Memory B cell (primary cell): ENCODE data around the gene COL25A1.

Experiments used
- ATAC-seq: fragments of 150-1000 bp; cut with Tn5 transposase; 2 replicates; pipeline ENCODE4 v1.10.0; 2021; ENCODE audit warnings: low read depth, mild to moderate bottlenecking, moderate library complexity
- DNase-seq, 2 donors: peaks; one replicate each; pipeline ENCODE4 v3.0.0; 2022; ENCODE audit warnings: low spot score in 2 of 2
- H3K27ac Mint-ChIP-seq: one replicate; pipeline ENCODE4 v1.8.0; 2022; ENCODE audit warnings: mild to moderate bottlenecking, moderate library complexity, mixed read lengths
- H3K27me3 Mint-ChIP-seq: one replicate; pipeline ENCODE4 v1.8.0; 2022; ENCODE audit warnings: mixed read lengths
- H3K36me3 Mint-ChIP-seq: one replicate; pipeline ENCODE4 v1.8.0; 2022; ENCODE audit warnings: mild to moderate bottlenecking, mixed read lengths
- H3K4me1 Mint-ChIP-seq: one replicate; pipeline ENCODE4 v1.8.0; 2022; ENCODE audit warnings: mixed read lengths
- H3K4me3 Mint-ChIP-seq: one replicate; pipeline ENCODE4 v1.8.0; 2022; ENCODE audit warnings: mild to moderate bottlenecking, moderate library complexity, mixed read lengths
- H3K9me3 Mint-ChIP-seq: one replicate; pipeline ENCODE4 v1.8.0; 2022; ENCODE audit warnings: mixed read lengths

Gene COL25A1

DNA sequence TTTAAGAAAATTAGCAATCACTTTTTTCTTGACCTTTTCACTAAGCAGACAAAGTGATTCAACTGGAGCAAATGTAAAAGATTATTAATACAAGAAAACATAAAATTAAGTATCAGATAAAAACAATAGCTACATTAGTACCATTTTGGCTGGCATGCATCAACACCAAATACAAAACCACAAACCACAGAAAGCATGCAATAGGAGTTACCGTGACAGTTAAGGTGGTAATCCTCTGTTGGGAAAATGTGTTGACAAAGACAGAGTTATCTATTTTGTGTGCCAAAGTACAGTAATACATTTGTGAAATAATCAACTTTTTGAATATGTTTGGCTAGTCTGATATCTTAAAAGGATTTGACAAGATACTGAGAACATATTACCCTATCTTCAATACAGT lies 449.8 kb downstream of the COL25A1 start:
- Mint-ChIP-seq H3K27ac (no peak overlapping the region), H3K27me3 (no peaks in the 10 kb centered on the region), H3K4me1 (no peaks in the 10 kb centered on the region), H3K36me3 (no peaks in the 10 kb centered on the region), H3K9me3 (no peaks in the 10 kb centered on the region), H3K4me3 (no peak overlapping the region)
- ATAC-seq (no peak), DNase-seq (no peak)

DNA sequence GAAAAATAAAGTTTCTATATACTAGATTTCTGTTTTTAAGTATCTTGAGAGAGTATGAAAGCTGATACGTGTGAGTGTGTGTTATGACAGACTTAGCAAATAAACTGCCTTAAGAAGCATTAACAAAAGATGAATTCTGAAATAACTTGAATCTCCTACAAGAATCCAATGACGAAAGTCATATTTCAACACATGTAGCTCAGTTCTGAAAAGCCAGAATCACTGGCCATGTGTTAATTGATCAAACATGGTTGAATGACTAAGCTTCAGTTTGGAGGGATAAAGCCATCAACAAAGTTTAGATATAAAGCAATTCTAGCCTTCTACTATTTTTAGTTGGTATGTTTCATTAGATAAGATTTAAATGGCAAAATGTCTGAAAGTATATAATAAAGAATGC lies 451.1 kb downstream of the COL25A1 start:
- no peaks in the 10 kb centered on the region for H3K4me1 Mint-ChIP-seq
- H3K4me3 Mint-ChIP-seq = no peak overlapping the region
- H3K27ac Mint-ChIP-seq = no peak overlapping the region
- no peak for ATAC-seq
- H3K9me3 Mint-ChIP-seq = no peaks in the 10 kb centered on the region
- H3K36me3 Mint-ChIP-seq = no peaks in the 10 kb centered on the region
- peaks cover 1% of the 10 kb centered on the region for H3K27me3 Mint-ChIP-seq
- DNase-seq = no peak

DNA sequence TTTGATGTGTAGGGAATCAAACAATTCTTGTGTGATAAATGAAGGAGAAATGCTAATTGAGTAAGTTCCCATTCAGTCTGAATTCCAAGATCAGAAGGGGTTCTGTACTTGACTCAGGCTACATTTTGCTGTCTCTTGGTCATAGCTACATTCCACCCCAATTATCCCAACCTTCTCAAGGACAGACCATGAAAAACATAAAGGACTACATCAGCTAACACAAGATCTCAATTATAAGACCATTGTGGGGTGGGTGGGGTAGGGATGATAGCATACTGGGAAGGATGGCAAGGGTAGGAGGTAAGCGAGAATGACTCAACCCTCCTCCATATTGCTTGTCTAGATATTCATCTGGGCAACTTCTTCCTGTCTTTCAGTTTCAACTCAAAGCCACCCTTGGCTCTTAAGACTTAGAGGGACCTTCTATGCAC lies 452.2 kb downstream of the COL25A1 start:
- no peak for ATAC-seq

DNA sequence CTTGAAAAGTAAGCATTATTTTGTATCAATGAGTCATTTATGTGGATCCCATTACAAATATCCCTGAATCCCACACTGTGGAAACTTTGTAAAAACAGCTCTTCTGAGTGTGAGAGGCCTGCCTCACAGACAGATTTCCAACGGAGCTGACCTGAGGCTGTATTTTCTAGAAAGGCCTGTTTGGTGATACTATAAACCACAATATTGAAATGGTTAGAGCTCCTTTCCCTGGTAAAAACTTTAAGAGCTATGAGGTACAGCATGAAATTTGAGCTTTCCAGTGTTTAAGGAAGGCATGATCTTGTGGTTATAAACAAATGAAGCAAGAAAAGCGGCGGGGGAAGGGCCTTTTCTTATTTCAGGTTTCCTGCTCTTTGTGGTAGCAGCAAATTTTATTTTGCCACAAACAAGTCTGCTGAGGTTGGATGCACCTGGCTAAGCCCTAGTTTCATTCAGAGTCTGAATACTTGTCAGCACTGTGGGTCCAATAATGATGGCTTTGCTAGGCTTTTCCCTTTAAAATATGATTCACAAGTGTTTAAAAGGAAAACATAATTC lies 452.8 kb downstream of the COL25A1 start:
- Mint-ChIP-seq H3K9me3 (no peaks in the 10 kb centered on the region), H3K27ac (no peak overlapping the region), H3K27me3 (peaks cover 1% of the 10 kb centered on the region), H3K4me3 (no peak overlapping the region), H3K36me3 (no peaks in the 10 kb centered on the region), H3K4me1 (no peaks in the 10 kb centered on the region)
- DNase-seq = no peak
- ATAC-seq = no peak

More for the DNA sequence above, 452.2 kb downstream of the COL25A1 start:
- Mint-ChIP-seq H3K4me1 (no peaks in the 10 kb centered on the region), H3K36me3 (no peaks in the 10 kb centered on the region), H3K27me3 (peaks cover 1% of the 10 kb centered on the region), H3K27ac (no peak overlapping the region), H3K9me3 (no peaks in the 10 kb centered on the region), H3K4me3 (no peak overlapping the region)
- no peak for DNase-seq

DNA sequence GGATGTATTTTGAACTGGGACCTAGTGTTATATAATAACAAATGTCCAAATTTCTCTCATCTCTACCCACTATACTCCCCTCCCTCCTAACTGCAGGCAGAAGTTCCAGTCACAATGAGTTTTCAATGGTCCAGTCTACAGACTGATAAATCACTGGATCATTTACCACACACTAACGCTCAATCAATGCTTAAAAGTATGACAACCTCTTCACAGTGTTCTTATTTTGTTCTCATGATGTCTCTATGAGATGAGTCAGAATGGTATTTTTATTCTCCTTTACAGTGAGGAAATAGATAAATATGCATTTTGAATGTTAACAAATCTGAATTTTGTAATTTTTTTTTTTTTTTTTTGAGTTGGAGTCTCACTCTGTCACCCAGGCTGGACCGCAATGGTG lies 455.9 kb downstream of the COL25A1 start:
- H3K4me1 Mint-ChIP-seq = no peaks in the 10 kb centered on the region
- ATAC-seq (no peak), DNase-seq (no peak)
- H3K4me3 Mint-ChIP-seq = no peak overlapping the region
- H3K27me3 Mint-ChIP-seq = peaks cover 1% of the 10 kb centered on the region
- H3K27ac Mint-ChIP-seq = no peak overlapping the region
- no peaks in the 10 kb centered on the region for H3K36me3 Mint-ChIP-seq
- no peaks in the 10 kb centered on the region for H3K9me3 Mint-ChIP-seq

DNA sequence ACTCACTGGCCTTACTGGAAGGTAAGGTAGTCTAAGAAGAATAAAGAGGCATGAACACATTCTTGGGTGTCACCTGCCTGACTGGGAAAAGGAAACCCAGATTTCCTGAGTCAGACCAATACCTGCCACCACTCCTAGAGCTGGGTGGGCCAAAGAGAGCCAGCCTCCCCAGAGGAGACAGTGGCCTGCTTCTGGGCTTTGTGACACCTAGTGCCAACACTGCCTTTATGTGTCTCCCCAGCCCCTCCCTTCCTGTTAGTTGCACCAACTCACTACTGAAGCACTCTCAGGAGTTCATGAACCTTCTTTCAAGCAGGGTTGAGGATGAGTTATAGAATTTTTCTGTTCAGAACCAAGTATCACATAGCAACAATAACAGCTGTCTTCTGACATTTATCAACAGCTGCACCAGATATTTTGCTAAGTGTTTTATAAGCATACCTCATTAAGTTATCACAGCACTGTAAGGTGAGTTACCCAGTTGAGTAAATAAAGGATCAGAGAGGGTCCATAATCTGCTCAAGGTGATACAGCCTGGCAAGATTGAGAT lies 462.0 kb downstream of the COL25A1 start:
- no peaks in the 10 kb centered on the region for H3K9me3 Mint-ChIP-seq
- no peaks in the 10 kb centered on the region for H3K36me3 Mint-ChIP-seq
- no peak for ATAC-seq
- no peaks in the 10 kb centered on the region for H3K27me3 Mint-ChIP-seq
- DNase-seq = no peak
- H3K4me3 Mint-ChIP-seq = no peak overlapping the region
- H3K4me1 Mint-ChIP-seq = no peaks in the 10 kb centered on the region
- H3K27ac Mint-ChIP-seq = no peak overlapping the region

DNA sequence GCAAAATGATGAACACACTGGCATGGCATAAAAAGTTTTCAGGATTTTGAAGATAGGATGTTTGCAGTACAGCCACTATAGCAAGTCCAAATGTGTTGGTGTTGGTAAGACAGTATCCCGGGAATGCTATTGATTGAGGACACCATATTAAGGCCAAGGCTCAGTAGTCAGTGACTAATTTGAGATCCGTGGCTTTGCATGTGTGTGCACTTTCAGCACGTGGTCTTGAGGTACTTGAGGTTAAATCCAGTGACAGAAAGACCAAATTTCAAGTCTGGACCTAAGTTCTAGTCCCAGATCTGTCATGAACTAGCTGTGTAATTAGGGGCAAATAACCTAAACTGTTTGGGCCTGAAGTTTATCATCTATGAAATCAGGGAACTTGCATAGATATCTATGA lies 463.1 kb downstream of the COL25A1 start:
- DNase-seq (no peak), ATAC-seq (no peak)
- Mint-ChIP-seq H3K9me3 (no peaks in the 10 kb centered on the region), H3K27me3 (no peaks in the 10 kb centered on the region), H3K27ac (no peak overlapping the region), H3K4me1 (no peaks in the 10 kb centered on the region), H3K4me3 (no peak overlapping the region), H3K36me3 (no peaks in the 10 kb centered on the region)

DNA sequence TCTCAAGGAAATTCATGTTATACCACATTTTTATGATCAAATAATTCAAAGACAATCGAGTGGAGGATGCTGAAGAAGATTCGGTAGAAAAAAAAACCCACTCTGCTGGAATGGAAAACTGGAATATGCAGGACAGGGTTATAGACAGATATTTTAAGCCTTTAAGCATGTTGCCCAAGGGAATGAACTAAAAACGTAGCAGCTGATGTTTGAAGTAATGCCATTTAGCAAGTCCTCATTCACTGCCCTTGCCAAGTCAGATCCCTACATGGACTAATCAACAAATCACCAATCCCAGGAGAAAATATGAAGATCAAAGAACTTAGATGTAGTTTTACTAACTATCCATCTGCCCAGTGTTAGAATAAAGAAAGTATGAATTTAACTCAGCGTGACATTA lies 464.0 kb downstream of the COL25A1 start:
- no peak for DNase-seq
- H3K9me3 Mint-ChIP-seq = no peaks in the 10 kb centered on the region
- no peaks in the 10 kb centered on the region for H3K4me1 Mint-ChIP-seq
- H3K36me3 Mint-ChIP-seq = no peaks in the 10 kb centered on the region
- no peak overlapping the region for H3K27ac Mint-ChIP-seq
- no peak for ATAC-seq
- no peaks in the 10 kb centered on the region for H3K27me3 Mint-ChIP-seq
- no peak overlapping the region for H3K4me3 Mint-ChIP-seq

DNA sequence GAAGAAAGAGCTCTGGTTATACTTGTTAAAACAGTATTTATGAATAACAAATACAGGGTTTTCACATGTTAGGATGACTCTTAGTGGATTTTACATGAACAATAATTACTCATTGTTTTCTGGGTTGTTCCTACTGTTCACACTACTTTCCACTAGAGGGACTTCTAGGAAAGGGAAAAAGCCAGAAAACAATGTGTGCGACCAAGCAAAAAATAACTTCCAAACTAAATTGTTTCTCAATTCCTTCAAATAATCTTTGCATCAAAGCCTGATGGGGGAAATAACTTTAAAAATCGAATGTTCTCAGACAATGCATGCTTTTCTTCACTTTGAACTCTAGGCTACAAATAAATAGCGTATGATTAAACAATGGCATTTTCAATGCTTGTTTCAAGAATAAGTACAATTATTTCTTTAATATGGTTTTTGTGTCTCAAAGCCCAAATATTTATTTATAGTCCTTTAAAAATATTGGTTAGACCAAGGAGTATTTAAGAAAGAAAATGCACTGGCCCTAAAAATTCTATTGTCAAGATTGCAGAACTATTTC lies 467.5 kb downstream of the COL25A1 start:
- Mint-ChIP-seq H3K9me3 (no peaks in the 10 kb centered on the region), H3K27ac (no peak overlapping the region), H3K4me3 (no peak overlapping the region), H3K4me1 (no peaks in the 10 kb centered on the region), H3K27me3 (no peaks in the 10 kb centered on the region), H3K36me3 (no peaks in the 10 kb centered on the region)
- ATAC-seq (no peak), DNase-seq (no peak)

DNA sequence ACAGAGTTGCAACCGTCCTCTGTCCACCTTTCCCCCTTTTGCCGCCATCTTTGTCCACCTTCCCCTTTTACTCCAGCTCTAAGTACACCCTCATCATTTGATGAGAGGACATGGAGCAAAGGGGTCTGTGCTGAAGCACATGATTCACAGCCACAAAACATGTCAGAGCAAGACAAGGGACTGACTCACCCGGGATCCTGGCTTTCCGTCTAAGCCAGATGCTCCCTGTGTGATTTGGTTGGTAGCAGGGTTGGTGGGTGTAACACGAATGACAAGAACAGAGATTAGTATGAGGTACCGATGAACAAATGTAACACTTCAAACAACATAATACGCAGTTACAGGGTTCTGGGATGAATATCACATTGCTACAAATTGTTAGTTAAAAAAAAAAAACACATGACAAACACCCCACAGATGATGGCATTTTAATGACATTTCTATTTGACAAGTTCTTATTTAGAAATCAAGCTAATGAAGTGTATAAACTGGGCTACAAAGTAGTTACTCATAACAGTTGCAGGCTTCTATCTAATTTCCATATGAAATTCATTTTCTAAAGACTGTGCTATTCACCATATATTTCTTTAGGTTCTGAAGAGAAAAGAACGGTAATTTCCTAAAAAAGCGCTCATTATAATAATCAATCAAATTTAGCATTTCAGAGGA lies 468.2 kb downstream of the COL25A1 start:
- H3K4me1 Mint-ChIP-seq = no peaks in the 10 kb centered on the region
- H3K9me3 Mint-ChIP-seq = no peaks in the 10 kb centered on the region
- DNase-seq = no peak
- no peaks in the 10 kb centered on the region for H3K36me3 Mint-ChIP-seq
- H3K27me3 Mint-ChIP-seq = no peaks in the 10 kb centered on the region
- H3K27ac Mint-ChIP-seq = no peak overlapping the region
- H3K4me3 Mint-ChIP-seq = no peak overlapping the region
- ATAC-seq = no peak

DNA sequence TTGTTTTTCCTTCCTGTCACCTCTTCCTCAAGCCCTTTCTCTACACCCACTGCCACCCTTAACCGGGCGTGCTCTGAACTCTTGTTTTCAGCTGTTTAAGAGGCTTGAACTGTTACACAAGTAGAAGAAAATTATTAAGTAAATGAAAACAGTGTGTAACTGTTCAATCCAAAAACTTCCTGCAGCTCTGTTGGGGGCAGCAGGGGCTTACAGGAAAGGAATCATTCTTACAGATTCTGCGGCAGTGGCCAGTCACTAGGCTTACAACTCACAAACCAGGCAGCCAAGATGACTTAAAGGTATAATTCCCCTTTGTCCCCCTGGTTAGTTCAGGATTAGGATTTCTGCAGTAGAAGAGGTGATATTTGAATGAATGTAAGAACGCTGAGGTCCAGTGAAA lies 469.4 kb downstream of the COL25A1 start:
- H3K27me3 Mint-ChIP-seq = no peaks in the 10 kb centered on the region
- DNase-seq = no peak
- no peaks in the 10 kb centered on the region for H3K36me3 Mint-ChIP-seq
- no peaks in the 10 kb centered on the region for H3K4me1 Mint-ChIP-seq
- no peak overlapping the region for H3K27ac Mint-ChIP-seq
- H3K4me3 Mint-ChIP-seq = no peak overlapping the region
- H3K9me3 Mint-ChIP-seq = no peaks in the 10 kb centered on the region
- ATAC-seq = no peak

DNA sequence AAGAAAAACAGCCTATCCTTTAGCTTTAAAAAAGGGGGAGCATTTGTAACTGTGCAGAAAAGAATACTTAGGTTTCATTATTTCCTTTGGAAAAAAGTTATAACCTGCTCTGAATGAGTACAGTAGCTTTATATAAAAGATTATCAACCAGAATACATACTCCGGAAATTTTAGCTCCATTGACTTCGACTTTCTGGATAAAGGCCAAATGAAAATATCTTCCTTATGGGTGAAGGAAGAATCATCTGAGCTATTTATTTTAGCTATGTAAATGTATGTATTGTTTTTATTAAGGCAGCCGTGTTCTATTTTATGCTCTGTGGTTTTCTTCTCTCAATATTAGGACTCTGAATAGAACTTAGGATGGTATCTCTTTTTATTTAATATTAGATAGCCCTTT lies 470.6 kb downstream of the COL25A1 start:
- no peaks in the 10 kb centered on the region for H3K9me3 Mint-ChIP-seq
- H3K27me3 Mint-ChIP-seq = no peaks in the 10 kb centered on the region
- H3K4me1 Mint-ChIP-seq = no peaks in the 10 kb centered on the region

DNA sequence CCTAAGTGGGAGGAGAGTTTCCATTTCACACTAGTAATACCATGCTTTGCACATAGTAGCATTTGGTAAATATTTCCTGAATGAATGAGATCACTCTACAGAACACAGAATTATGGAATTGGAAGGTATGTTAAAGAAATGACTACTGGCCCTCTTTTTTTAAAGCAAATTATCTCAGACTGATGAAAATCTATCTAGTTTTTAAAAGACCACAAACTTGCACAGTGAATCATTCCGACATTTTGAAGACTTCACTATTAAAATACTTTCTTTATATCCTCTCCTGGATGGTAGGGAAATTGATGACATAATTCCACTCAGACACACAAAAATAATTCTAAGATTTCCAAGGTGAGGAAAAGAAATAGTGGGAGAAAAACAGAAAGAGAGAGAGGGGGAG lies 471.2 kb downstream of the COL25A1 start:
- DNase-seq = no peak
- Mint-ChIP-seq H3K4me1 (no peaks in the 10 kb centered on the region), H3K27ac (no peak overlapping the region), H3K4me3 (no peak overlapping the region), H3K36me3 (no peaks in the 10 kb centered on the region), H3K9me3 (no peaks in the 10 kb centered on the region), H3K27me3 (no peaks in the 10 kb centered on the region)
- no peak for ATAC-seq

More for the DNA sequence above, 470.6 kb downstream of the COL25A1 start:
- DNase-seq = no peak
- Mint-ChIP-seq H3K36me3 (no peaks in the 10 kb centered on the region), H3K4me3 (no peak overlapping the region), H3K27ac (no peak overlapping the region)
- no peak for ATAC-seq

DNA sequence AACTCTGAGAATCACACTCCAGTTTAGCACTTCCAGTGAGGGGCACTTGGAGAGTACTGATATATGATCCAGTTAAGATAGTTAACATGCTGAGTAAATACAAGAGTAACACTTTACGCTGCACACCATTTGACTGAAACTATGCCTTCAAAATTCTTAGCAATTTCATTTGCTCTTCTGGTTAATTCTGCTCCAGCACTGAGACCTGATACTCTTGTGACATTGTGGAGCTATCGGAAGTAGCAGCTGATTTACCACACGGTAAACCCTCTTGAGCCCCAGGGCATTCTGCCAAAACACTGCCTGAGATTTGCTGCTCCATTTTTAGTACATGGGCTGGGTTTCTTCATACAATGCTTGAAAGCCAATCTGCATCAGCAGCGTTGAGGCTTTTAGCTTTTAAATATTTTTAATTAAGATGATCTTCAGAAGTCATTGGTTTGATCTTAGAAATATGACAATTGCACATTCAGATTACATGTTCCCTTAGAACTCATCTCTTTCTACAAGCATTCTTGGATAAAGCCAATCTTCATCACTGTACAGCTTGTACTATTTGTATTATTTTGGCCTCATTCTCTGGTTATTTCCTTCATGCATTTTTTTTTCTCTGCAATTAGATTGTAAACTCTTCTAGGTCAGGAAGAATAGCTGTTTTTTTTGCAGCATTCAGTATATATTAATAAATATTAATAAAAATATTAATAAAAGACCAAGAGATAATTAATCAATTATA lies 471.8 kb downstream of the COL25A1 start:
- no peaks in the 10 kb centered on the region for H3K9me3 Mint-ChIP-seq
- no peaks in the 10 kb centered on the region for H3K27me3 Mint-ChIP-seq
- H3K27ac Mint-ChIP-seq = no peak overlapping the region
- ATAC-seq (no peak), DNase-seq (no peak)
- H3K36me3 Mint-ChIP-seq = no peaks in the 10 kb centered on the region
- no peaks in the 10 kb centered on the region for H3K4me1 Mint-ChIP-seq
- no peak overlapping the region for H3K4me3 Mint-ChIP-seq
